Omental fat pad (tissue), 4 donors: Measurements from ENCODE around the gene MED29. TPM values are rescaled to one million over a fixed set of nuclear protein-coding genes. Genes with fewer than 3 reads are reported as not detected.

ENCODE experiments used
- ATAC-seq: fragments of 150-250 bp; one replicate; pipeline ENCODE4 v1.9.1; 2016; ENCODE audit warnings: mild to moderate bottlenecking, moderate library complexity; ENCODE audit not compliant: low FRiP score
- DNase-seq: peaks from one replicate; pipeline ENCODE4 v3.0.0-alpha.2; 2019; ENCODE audit warnings: low spot score
- total RNA-seq, 4 donors: library from RNA; depleted of rRNA; stranded (reverse); fragments of >200 nt; gene quantifications; one replicate each; pipeline ENCODE4 v1.1.0, GENCODE V29; 2016
- TF ChIP-seq, protein P1 (sequence below), 3 donors: fragments of 450-650 bp; IDR thresholded peaks; one replicate each; pipeline ENCODE4 v1.5.1; 2016 to 2017; ENCODE audit warnings: antibody characterized with exemption in 3 of 3, mild to moderate bottlenecking in 3 of 3, moderate library complexity in 2 of 3

MED29 gene
- total RNA-seq, 4 donors from 2014 or later, result 24.5 to 41.3 (median 32.5) TPM

DNA sequence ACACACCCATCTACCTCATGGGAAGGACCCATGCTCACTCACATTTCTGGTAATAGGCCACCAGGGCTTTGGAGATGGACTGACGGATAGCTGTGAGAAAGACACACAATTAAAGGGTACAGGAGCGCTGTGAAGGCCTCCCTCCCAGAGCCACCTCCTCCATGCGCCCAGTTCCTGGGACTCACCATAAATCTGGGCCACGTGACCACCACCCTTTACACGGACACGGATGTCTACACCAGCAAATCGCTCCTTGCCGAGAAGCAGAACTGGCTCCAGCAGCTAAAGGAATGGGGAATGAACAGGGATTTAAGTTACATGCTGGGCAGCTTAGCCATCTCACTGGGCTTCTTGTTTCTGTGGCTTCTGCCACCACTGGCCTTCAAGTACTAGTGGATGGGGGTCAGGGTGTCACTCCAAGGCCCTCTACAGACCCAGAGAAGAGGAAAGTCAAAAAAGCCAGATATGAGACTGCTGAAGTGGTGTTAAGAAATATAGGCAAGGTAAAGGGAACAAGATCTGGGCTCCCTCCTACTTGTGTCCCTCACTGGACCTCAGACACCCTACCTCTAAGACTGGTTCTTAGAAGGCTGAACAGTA, 42.4 kb downstream of the MED29 start:
- ATAC-seq (no peak), DNase-seq (no peak)
- TF ChIP-seq, protein P1, sequence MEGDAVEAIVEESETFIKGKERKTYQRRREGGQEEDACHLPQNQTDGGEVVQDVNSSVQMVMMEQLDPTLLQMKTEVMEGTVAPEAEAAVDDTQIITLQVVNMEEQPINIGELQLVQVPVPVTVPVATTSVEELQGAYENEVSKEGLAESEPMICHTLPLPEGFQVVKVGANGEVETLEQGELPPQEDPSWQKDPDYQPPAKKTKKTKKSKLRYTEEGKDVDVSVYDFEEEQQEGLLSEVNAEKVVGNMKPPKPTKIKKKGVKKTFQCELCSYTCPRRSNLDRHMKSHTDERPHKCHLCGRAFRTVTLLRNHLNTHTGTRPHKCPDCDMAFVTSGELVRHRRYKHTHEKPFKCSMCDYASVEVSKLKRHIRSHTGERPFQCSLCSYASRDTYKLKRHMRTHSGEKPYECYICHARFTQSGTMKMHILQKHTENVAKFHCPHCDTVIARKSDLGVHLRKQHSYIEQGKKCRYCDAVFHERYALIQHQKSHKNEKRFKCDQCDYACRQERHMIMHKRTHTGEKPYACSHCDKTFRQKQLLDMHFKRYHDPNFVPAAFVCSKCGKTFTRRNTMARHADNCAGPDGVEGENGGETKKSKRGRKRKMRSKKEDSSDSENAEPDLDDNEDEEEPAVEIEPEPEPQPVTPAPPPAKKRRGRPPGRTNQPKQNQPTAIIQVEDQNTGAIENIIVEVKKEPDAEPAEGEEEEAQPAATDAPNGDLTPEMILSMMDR (IDR thresholded peaks at IDR 0.05), result no peak

DNA sequence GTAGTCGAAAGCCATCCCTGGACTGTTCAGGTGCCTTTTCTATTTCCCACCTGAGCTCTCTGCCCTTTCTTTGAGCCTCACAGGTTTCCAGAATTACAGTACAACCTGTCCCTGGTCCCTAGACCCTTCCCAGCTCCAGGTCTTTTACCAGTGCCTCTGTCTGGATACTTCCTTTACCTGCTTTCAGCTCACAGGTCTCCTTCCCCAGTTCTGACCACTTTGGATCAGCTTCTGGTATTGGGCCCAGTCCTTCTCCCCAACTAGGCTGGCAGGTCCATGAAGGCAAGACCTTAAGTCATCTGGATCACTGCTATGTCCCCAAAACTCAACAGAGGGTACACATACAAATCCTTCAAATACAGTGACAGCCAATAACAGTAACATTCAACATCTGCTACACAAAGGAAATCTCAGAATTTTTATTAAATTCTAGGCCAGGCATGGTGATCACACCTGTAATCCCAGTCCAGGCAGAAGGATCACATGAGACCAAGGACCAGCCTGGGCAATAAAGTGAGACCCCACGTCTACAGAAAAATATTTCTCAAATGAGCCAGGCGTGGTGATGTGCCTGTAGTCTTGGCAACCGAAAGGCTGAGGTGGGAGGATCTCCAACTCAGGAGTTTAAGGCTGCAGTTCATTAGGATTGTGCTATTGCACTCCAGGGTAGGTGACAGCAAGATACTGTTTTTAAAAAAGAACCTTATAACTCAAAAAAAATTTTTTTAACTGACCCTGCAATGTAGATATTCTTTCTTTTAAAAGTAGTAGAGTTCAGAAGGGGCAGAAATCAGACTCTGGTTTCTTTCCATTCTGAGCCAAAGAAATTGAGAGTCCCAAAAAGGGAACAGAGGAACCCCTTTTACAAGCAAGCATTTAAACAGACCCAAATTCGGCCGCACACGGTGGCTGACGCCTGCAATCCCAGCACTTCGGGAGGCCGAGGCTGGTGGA, 43.2 kb downstream of the MED29 start:
- ATAC-seq (no peak), DNase-seq (no peak)
- TF ChIP-seq, protein P1 (IDR thresholded peaks at IDR 0.05), result no peak

DNA sequence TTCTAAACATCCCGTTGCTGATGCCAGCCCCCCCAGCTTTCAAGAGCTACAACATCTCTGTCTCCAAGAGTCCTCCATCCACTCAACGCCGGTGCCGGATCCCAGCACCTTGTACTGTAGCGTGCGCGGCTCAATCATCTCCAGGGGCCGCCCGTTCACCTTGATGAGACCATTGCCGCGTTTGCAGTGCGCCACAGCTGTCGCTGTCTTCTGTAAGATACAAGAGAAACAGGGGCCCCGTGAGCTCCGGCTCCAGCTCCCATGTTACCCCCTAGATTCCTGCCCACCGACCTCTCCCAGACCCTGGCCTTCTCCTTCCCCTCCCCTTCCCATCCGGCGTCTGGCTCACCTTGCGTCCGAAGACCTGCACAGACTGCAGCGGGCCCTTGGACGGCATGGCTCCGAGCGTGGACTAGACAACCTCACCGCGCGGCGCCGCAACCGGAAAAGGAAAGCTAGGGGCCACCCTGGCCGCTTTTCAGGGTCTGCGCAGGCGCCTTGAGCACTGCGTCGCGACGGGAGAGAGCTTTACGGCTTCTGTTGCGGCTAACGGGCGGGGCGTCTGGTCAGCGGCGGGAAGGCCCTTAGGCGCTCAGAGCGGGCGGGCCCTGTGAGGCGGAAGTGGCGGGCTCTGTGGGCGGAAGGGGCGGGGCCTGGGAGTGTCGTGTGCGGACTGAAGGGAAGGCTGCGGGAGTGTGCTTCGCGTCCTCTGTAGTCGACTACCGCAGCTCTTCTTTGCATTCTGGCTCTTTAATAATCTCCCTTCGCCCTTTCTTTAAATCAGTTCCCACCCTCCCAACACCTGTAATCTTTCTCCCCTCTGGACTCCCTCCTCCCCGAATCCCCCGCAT, 44.5 kb downstream of the MED29 start, which contains the start of gene RPS16:
Gene RPS16 (minus strand): TSS at position 451 of the 851 bp plus-strand sequence. CDS start 54 bp downstream, at position 397.
- peak; percentile 96 for ATAC-seq
- TF ChIP-seq, protein P1 (IDR thresholded peaks at IDR 0.05), result no peak
- peak; percentile 85 for DNase-seq

DNA sequence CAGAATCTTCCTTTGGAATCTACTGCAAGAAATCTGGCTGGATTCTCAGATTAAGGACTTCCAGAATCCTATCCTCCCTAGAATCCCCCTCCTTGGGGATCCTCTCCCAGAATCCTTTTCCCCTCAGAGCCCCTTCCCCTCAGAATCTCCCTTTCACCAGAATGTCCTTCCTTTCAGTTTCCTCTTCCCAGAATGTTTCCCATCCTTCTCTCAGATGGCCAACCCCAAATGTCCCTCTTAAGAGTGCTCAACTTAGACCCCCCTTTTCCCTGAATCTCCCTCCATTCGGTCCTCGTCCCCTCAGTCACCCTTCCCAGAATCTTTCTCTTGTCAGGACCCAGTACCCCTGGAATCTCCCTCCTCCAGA, 45.2 kb downstream of the MED29 start:
- ATAC-seq (no peak), DNase-seq (no peak)
- TF ChIP-seq, protein P1 (IDR thresholded peaks at IDR 0.05), result no peak

DNA sequence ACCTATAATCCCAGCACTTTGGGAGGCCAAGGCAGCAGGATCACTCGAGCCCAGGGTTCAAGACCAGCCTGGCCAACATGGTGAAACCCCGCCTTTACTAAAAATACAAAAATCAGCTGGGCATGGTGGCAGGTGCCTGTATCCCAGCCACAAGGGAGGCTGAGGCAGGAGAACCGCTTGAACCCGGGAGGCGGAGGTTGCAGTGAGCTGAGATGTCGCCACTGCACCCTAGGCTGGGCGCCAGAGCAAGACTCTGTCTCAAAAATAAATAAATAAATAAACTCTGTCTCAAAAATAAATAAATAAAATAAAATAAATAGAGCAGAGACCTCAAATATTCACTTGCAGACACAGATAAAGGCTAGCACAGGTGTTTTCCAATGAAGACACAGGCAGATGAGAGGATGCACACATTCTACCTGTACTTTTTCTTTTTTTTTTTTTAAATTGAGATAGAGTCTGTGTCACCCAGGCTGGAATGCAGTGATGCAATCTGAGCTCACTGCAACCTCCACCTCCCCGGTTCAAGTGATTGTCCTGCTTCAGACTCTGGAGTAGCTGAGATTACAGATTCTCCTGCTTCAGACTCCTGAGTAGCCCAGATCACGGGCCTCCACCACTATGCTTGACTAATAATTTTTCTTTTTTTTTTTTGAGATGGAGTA, 47.2 kb downstream of the MED29 start:
- TF ChIP-seq, protein P1 (IDR thresholded peaks at IDR 0.05), result no peak
- DNase-seq, result no peak
- no peak for ATAC-seq

DNA sequence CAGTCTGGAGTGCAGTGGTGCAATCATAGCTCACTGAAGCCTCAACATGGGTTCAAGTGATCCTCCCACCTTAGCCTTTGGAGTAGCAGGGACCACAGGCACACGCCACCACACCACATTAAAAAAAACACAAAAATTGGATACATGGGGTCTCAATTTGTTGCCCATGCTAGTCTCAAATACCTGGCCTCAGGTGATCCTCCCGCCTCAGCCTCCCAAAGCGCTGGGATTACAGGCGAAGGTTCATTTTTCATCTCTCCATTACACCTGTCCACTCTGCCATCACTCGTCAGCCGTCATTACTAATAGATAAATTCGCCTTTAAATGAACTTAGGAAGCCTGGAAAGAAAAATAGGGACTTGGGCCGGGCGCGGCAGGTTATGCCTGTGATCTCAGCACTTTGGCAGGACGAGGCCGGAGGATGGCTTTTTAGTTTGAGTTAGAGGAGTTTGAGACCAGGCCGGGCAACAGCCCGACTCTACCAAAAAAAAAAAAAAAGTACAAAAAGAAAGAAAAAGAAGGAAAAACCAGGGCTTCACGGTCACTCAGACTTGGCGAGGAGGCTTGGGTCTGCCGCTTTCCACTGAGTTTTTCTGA, 53.5 kb downstream of the MED29 start:
- TF ChIP-seq, protein P1 (IDR thresholded peaks at IDR 0.05), result no peak
- DNase-seq (no peak), ATAC-seq (no peak)
